ENCODE measurements around the gene INTS1. TPM values are rescaled to one million over a fixed set of nuclear protein-coding genes. Genes with fewer than 3 reads are reported as not detected.

Gene INTS1
- total RNA-seq, 1 donor from 2014 or later = 29.9 TPM

GRCh38 chr7:1513657-1514095 lies 9.5 kb upstream of the INTS1 start:
- peak; percentile 68 for DNase-seq
- Histone ChIP-seq H3K36me3 (no peaks in the 10 kb centered on the region), H3K9me3 (replicated peaks) (peaks cover 3% of the 10 kb centered on the region), H3K4me3 (peak overlapping the region; percentile 49), H3K4me1 (peaks cover 23% of the 10 kb centered on the region), H3K27ac (replicated peaks) (peak overlapping the region; percentile 98), H3K27me3 (ENCODE audit: low read depth) (no peaks in the 10 kb centered on the region)
- intact Hi-C loops (cut with micrococcal nuclease) = no loop called here
- no peak for TF ChIP-seq CTCF (IDR thresholded peaks at IDR 0.05; ENCODE audit: borderline replicate concordance)

GRCh38 chr7:1512781-1513656 lies 8.8 kb upstream of the INTS1 start:
- no peaks in the 10 kb centered on the region for H3K9me3 ChIP-seq (replicated peaks)
- H3K4me3 ChIP-seq = peak overlapping the region; percentile 49
- intact Hi-C loops (cut with micrococcal nuclease) = no loop called here
- no peak for TF ChIP-seq CTCF (IDR thresholded peaks at IDR 0.05; ENCODE audit: borderline replicate concordance)
- H3K27ac ChIP-seq (replicated peaks) = peak overlapping the region; percentile 98
- peaks cover 23% of the 10 kb centered on the region for H3K4me1 ChIP-seq
- no peaks in the 10 kb centered on the region for H3K27me3 ChIP-seq (ENCODE audit: low read depth)
- DNase-seq = peak; percentile 85
- no peaks in the 10 kb centered on the region for H3K36me3 ChIP-seq

GRCh38 chr7:1511444-1512422 lies 7.5 kb upstream of the INTS1 start:
- Histone ChIP-seq H3K4me3 (no peak overlapping the region), H3K27ac (replicated peaks) (no peak overlapping the region), H3K9me3 (replicated peaks) (no peaks in the 10 kb centered on the region), H3K4me1 (peaks cover 32% of the 10 kb centered on the region), H3K36me3 (no peaks in the 10 kb centered on the region), H3K27me3 (ENCODE audit: low read depth) (no peaks in the 10 kb centered on the region)
- no peak for TF ChIP-seq CTCF (IDR thresholded peaks at IDR 0.05; ENCODE audit: borderline replicate concordance)
- intact Hi-C loops (cut with micrococcal nuclease) = no loop called here
- no peak for DNase-seq

GRCh38 chr7:1510780-1511154 lies 6.6 kb upstream of the INTS1 start:
- H3K27me3 ChIP-seq (ENCODE audit: low read depth) = no peaks in the 10 kb centered on the region
- peaks cover 33% of the 10 kb centered on the region for H3K4me1 ChIP-seq
- no peak overlapping the region for H3K27ac ChIP-seq (replicated peaks)
- no peak for DNase-seq
- no peaks in the 10 kb centered on the region for H3K36me3 ChIP-seq
- no peak overlapping the region for H3K4me3 ChIP-seq
- no peak for TF ChIP-seq CTCF (IDR thresholded peaks at IDR 0.05; ENCODE audit: borderline replicate concordance)
- intact Hi-C loops (cut with micrococcal nuclease) = no loop called here
- no peaks in the 10 kb centered on the region for H3K9me3 ChIP-seq (replicated peaks)

GRCh38 chr7:1509226-1509625 lies 5.0 kb upstream of the INTS1 start:
- no peak for TF ChIP-seq CTCF (IDR thresholded peaks at IDR 0.05; ENCODE audit: borderline replicate concordance)
- DNase-seq = no peak
- intact Hi-C loops (cut with micrococcal nuclease) = no loop called here
- Histone ChIP-seq H3K36me3 (no peaks in the 10 kb centered on the region), H3K27ac (replicated peaks) (no peak overlapping the region), H3K4me3 (no peak overlapping the region), H3K4me1 (peaks cover 27% of the 10 kb centered on the region), H3K9me3 (replicated peaks) (no peaks in the 10 kb centered on the region), H3K27me3 (ENCODE audit: low read depth) (no peaks in the 10 kb centered on the region)
